NCI-H2081 (cell line): ENCODE results near the gene GRB10.

Experiments
- DNase-seq, 2 experiments: peaks; one replicate each; lab custom pipeline; 2025; lab: John Stamatoyannopoulos, UW

The GRB10 gene

DNA sequence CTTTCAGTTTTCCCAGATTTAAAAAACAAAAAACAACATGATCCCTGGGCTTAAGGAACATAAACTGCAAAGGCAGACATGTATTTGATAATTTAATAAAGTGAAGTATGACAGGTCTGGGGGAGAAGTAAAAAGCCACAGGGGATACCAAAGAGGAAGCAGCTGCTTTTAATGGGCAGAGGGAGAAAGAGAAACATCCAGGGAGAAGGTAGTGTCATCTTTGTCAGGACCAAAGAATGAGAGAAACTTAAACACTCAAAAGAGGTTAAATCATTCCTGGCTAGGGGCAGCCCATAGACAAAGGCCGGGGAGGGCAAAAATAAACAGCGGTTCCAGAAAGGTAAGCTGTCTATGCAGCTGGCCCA is 94.5 kb downstream of the GRB10 start:
- no peak for DNase-seq

DNA sequence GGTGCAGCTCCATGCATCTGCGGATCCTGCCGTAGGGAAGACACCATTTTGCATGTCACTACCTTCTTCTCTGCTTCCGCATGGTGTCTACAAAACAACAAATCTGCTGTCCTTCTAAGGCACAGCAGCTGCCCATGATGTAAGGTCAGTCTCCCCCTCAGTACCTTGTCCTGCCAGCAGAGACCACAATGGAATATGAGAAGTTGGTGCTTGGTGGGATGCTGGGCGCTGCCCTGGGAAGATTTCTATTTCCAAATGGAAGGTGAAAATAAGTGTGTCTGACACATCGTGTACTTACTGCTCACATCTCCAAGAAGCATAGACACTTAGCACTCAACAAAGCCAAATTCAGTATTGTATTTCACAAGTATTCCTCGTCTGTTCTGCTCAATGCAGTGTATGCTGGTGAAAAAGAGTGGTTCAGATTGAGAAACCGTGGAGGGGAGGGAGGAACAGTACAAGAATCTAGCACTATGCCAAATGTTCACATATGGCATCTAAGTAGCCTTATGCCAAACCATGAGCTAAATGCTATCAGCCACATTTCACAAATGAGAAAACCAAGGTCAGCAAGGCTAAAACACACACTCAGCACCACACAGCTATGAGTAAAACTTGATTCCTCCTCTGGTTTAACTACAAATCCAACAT is 95.0 kb downstream of the GRB10 start:
- DNase-seq: no peak

DNA sequence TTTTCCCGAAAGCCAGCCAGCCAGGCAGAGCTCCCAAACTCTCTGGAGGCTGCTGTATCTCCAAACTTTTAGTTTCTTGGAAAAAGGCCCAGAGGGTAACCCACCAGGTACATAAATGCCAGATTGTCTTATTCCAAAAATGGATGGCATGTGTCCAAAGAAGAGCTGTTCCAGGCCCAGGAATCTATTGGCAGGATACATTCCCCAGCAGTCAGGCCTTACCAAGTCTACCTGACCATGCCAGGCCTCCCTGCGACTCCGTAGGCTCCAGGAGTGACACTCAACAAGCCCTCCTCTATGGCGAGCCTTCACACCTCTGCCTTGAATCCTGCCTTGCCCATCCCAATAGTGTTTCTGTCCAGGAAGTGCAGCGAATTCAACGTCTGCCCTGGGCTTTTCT is 95.6 kb downstream of the GRB10 start:
- no peak for DNase-seq

GRCh38 chr7:50685135-50686065 is 97.3 kb downstream of the GRB10 start:
- DNase-seq: no peak

DNA sequence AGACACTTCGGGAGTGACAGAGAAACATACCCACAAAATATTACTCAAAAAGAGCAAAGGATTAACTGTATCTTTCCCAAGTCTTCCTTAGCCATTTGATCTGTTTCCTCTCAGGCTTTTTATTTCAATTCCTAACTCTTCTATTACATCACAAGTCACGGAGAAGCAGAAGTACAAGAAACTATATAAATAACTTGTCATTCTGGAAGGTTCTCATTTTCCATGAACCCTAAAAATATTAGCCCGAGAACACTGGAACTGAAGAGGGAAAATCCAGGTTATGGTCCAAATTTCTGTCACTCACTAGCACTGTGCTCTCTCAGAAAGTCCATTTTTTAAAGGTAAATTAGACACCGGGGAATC is 98.0 kb downstream of the GRB10 start:
- DNase-seq: no peak

GRCh38 chr7:50684011-50684712 is 98.5 kb downstream of the GRB10 start:
- DNase-seq: no peak

DNA sequence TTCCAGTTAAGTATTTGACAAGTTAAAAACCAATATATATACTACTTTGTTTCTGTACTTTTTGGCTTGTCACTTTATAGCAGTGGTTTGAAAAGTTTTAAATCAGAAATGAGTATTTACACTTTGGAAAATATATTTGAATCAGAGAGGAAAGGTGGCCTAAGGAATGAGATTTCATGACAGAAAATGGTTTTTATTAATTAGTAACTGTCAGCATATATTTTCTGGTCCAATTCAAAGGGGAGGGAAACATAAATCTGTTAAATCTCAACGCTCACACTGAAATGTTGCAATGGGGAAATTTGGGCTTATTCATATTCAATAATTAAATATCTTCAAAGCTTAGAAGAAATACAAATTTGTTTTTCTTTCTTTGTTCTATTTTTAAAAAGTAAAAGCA is 100.1 kb downstream of the GRB10 start:
- DNase-seq: no peak

DNA sequence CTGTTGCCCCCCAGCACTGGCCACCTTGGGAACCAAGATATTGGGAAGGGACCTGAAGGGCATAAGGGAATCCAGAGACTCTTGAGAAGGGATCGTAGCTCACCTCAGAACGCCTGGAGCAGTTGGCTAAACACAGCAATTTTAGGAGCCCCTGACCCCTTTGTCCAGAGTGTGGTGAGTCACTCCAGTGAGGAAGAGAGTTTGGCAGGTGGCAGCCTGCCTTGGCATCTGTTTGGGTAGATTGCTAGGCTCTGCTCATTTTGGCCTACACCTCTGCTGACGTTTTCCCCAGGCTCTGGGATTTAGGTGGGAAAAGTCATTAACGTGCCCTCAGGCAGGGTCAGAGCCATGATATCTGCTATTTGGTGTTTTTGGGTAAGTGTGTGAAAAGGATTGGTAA is 100.6 kb downstream of the GRB10 start:
- no peak for DNase-seq

- no peak for DNase-seq
Measured at GRCh38 chr7:50681432-50682045, 101.2 kb downstream of the GRB10 start.

DNA sequence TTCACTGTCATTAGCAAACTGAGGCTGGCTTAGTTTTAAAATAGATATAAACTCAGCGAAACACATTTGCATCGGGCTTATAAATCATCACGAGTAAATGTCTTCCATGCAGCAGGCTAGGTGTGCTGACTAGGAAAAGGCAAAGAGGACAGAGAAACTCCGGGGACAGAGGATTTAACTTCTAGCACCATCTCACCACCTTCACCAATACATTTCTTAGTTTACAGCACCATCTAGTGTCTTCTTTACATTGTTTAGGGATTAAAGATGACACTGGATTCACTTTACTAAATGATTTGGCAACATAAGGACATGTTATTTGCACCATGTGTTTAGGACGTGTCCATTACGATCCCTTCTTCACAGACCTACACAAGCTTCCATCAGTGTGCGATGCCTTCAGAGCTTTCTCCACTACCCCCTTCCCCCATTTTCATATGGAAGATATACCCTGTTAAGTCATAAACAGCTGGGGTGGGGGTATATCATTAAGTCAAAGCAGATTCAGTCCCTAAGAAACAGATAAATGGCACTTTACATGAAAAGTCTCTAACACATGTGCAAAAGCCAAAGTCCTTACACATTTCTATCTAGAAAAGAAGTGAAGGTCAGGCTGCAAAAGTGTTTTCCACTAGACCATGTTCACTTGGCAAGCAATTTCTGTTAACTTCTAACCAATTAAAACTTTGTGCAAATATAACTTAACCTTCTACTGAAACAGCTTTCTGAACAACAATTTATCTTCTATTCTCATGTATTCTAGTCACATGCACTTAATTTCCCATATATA is 103.3 kb downstream of the GRB10 start:
- peak; percentile 63 to 81 for DNase-seq

- DNase-seq: no peak
Measured at GRCh38 chr7:50678586-50678985, 104.1 kb downstream of the GRB10 start.

DNA sequence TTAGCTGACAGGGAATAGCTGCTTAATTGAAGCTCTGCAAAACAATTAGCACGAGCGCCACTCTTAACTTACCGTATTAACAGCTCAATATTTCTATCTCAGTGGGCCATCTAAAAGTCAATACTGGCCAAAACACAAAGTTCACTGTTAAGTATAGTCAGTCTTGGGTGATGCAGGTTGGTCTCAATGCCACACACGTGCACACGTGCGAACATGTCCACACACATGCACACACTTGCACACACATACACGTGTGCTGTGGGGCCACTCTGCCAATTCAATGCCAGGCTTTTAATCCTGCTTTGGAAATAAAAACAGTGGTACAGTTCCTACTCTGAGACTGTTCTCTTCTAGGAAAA is 105.1 kb downstream of the GRB10 start:
- no peak for DNase-seq

- DNase-seq: no peak
Measured at GRCh38 chr7:50676740-50677637, 105.7 kb downstream of the GRB10 start.

DNA sequence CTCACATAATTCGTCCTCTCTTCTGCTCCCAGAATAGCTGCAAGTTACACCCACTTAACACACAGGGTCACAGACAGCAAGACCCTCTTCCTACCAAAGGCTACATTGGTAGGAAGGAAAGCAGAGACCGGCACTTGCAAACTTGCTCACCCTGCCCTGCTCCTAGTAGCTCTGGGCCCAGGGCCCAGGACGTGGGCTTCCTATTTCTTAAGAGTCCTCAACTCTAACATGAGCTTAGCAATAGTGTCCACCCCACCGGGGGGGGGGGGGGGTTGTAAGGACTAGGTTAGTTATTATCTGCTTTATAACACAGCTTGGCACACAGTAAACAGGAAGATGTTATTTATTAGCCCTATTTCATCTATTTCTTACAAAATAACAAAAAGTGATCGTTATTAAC is 106.6 kb downstream of the GRB10 start:
- no peak for DNase-seq

- no peak for DNase-seq
Measured at GRCh38 chr7:50674896-50675835, 107.5 kb downstream of the GRB10 start.

- no peak for DNase-seq
Measured at GRCh38 chr7:50674299-50674698, 108.4 kb downstream of the GRB10 start.

DNA sequence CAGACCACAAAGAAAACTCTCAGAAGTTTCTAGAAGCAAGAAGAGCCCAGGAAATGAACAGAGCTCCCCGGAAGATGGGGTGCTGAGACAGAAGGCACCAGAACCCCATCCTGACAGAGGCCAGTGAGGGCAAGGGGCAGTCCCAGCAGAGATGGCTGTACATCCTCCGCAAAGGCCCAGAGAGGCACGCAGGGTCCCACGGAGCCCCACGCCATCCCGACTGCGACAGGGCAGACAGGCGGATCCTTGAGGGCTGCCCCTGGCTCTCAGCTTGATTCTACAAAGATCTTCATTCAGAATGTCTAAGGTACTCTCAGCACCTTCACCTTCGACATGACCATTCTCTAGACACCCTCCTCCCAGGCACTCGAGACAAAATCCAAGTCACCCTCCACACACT is 109.6 kb downstream of the GRB10 start:
- no peak for DNase-seq

DNA sequence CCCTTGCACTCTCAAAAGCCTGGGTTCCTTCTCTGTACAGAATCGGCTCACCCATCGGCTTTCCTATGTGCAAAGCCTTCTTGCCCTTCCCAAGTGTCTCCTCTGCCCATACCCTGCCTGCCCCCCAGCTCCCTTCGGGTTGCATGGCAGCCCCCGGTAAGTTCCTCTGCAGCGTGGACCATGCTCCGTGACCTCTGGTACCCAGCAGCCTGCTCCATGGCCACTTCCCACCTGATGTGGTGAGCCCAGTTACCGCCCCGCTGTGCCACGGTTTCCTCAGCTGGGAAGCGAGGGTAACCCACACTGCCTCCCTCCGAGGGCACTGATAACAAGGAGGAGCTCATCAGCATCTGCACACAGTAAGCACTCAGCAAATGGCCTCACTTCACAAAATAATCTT is 110.7 kb downstream of the GRB10 start:
- DNase-seq: no peak

- DNase-seq: no peak
Measured at GRCh38 chr7:50671386-50671785, 111.3 kb downstream of the GRB10 start.

- no peak for DNase-seq
Measured at GRCh38 chr7:50669890-50670289, 112.8 kb downstream of the GRB10 start.
